Lower leg skin (tissue), 4 donors: ENCODE data around the gene SCAI. TPM values are rescaled to one million over a fixed set of nuclear protein-coding genes. Genes with fewer than 3 reads are reported as not detected.

Experiments used
- DNase-seq, 2 donors: peaks; one replicate each; pipeline ENCODE4 v3.0.0-alpha.2; 2019; ENCODE audit warnings: low spot score in 2 of 2
- H3K4me3 ChIP-seq: fragments of 200-600 bp; sonication (generic); 2 replicates; pipeline ENCODE4 v1.5.1; 2017; ENCODE audit warnings: mild to moderate bottlenecking, low read depth; ENCODE audit not compliant: poor library complexity, severe bottlenecking
- CTCF ChIP-seq, 3 donors: fragments of 450-650 bp; IDR thresholded peaks; one replicate each; pipeline ENCODE4 v1.5.1; 2016; ENCODE audit warnings: antibody characterized with exemption in 3 of 3, mild to moderate bottlenecking in 3 of 3, moderate library complexity in 2 of 3
- POLR2A ChIP-seq, 2 donors: fragments of 450-650 bp; IDR thresholded peaks; one replicate each; pipeline ENCODE4 v1.6.1; 2016 to 2017; ENCODE audit warnings: antibody characterized with exemption in 2 of 2, mild to moderate bottlenecking in 1 of 2, moderate library complexity in 1 of 2
- WGBS, 2 donors: methylation state at CpG; one replicate each; pipeline ENCODE4 v1.1.5; 2018; 5-methylcytosine and 5-hydroxymethylcytosine counted together
- intact Hi-C: fragments of 100-400 bp; cut with DNase I; formaldehyde crosslinking; loops from one replicate; pipeline ENCODE4 v1.15.0; 2023; ENCODE audit warnings: low total_unique reads
- total RNA-seq, 4 donors: library from RNA; depleted of rRNA; stranded (reverse); fragments of >200 nt; gene quantifications; one replicate each; pipeline ENCODE4 v1.1.0, GENCODE V29; 2016

The SCAI gene
- 1 to 10 TPM; 2.9 to 9.2 (median 5.8) TPM for total RNA-seq

GRCh38 chr9:125143377-125144090, at the start of gene SCAI:
TSS of gene SCAI (minus strand) at chr9:125143528. CDS start at chr9:125143437, 91 bp downstream.
- H3K4me3 ChIP-seq, result peak within 1 kb of the TSS; percentile 68
- 0 to 1% methylated on average over 29 to 44 of the region's 46 CpGs for WGBS, 2 donors
- intact Hi-C loops, result no loop called here
- DNase-seq, result peak; percentile 99 to 100
- TF ChIP-seq CTCF (IDR thresholded peaks at IDR 0.05), result peak in 2 of 3 donors; percentile 90 to 99
- no peak for TF ChIP-seq POLR2A (IDR thresholded peaks at IDR 0.05)

- TF ChIP-seq CTCF (IDR thresholded peaks at IDR 0.05) (no peak), POLR2A (IDR thresholded peaks at IDR 0.05) (no peak)
- H3K4me3 ChIP-seq, result peak overlapping the region; percentile 99
- no peak for DNase-seq
- intact Hi-C loops, result no loop called here
- 42 to 44% methylated on average over 14 of the region's 14 CpGs for WGBS, 2 donors
Observed at GRCh38 chr9:125190361-125190801, 47.1 kb upstream of the SCAI start.

- WGBS, 2 donors, result 0% methylated on average over 62 to 64 of the region's 82 CpGs
- TF ChIP-seq CTCF (IDR thresholded peaks at IDR 0.05), result peak in 1 of 3 donors; percentile 65
- peak in 1 of 2 donors; percentile 56 for TF ChIP-seq POLR2A (IDR thresholded peaks at IDR 0.05)
- DNase-seq, result peak; percentile 95 to 99
- intact Hi-C loops, result no loop called here
- H3K4me3 ChIP-seq, result peak within 1 kb of the TSS; percentile 99
Observed at GRCh38 chr9:125189361-125190289, 46.3 kb upstream of the SCAI start, which contains the start of gene PPP6C. TSS of gene PPP6C (minus strand) at chr9:125189803. CDS start at chr9:125189718, 85 bp downstream.

GRCh38 chr9:125189011-125189360, 45.7 kb upstream of the SCAI start:
- peak overlapping the region; percentile 99 for H3K4me3 ChIP-seq
- no peak for TF ChIP-seq POLR2A (IDR thresholded peaks at IDR 0.05)
- TF ChIP-seq CTCF (IDR thresholded peaks at IDR 0.05), result no peak
- intact Hi-C loops, result no loop called here
- peak; percentile 23 to 90 for DNase-seq
- 0 to 1% methylated on average over 20 to 26 of the region's 26 CpGs for WGBS, 2 donors

GRCh38 chr9:125183561-125183960, 40.2 kb upstream of the SCAI start:
- no peak for TF ChIP-seq POLR2A (IDR thresholded peaks at IDR 0.05)
- TF ChIP-seq CTCF (IDR thresholded peaks at IDR 0.05), result no peak
- H3K4me3 ChIP-seq, result no peak overlapping the region
- intact Hi-C loops, result no loop called here
- WGBS, 2 donors, result 79 to 95% methylated on average over 2 of the region's 2 CpGs
- peak in 1 of 2 donors; percentile 1 for DNase-seq
